GM19438 (cell line): Measurements from ENCODE around the gene STX19.
A peak's percentile ranks its signal among the peaks of the same experiment; 100 is the strongest.

Experiments used
- ATAC-seq: cut with Tn5 transposase; IDR thresholded peaks from one replicate; pipeline ENCODE4 v1.9.1; 2021; ENCODE audit warnings: low read depth; ENCODE audit not compliant: unreplicated experiment

Gene STX19

DNA sequence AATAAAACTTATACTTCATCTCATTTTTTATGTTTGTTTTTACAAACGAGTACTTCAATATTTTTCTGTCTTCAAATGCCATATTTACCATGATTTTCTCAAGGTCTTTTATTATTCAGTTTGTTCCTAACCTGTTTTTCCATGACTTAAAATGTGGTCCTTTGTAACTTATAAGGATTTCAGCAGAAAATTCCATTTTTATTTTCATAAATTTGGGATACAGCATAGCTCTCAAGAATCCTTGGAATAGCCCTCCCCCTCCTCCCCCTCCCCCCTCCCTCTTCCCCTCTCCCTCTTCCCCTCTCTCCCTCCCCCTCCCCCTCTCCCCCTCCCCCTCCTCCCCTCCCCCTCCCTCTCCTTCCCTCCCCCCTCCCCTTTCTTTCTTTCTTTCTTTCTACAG, 14.9 kb upstream of the STX19 start:
- ATAC-seq, result no peak

DNA sequence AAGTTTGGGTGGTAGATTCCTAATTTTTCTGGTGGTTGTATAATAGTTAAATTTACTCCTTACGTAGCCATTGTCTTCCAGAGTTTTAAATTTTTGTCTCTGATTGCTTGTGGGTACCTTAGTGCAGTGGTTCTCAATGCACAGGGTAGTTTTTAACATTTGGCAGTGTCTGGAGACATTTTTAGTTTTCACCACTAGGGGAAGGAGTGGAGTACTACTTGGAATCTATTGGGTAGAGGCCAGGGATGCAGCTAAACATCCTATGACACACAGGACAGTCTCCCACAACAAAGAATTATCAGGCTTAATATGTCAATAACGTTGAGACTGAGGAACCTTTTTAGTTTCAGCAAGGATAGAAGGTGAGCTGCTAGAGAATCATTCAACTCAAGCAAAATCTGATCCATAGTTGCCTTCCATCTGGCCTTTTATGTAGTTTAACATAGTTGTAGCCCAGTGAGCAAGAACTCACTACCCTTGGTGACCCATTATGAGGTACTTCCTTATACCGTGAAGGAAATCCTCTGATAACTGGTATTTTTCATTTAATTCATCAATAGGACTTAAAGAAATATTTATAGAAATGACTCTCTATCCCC, 8.6 kb upstream of the STX19 start:
- ATAC-seq, result peak; percentile 73

GRCh38 chr3:94026623-94027022, 1.8 kb downstream of the STX19 start:
- no peak for ATAC-seq

DNA sequence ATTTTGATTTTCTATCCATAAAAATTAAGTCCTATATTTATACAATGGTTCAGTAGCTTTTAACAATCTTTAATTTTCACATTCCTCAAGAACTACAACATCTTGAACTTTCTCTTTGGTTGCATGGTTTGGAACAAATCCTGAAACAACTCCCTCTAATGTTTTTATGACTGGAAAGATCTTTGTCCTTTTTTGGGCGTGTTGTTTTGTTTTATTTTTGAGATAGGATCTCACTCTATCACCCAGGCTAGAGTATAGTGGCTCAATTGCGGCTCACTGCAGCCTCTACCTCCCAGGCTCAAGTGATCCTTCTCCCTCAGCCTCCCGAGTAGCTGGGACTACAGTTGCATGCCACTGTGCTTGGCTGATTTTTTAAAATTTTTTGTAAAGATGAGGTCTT, 4.0 kb downstream of the STX19 start:
- ATAC-seq, result no peak

GRCh38 chr3:94020293-94020692, 8.1 kb downstream of the STX19 start:
- no peak for ATAC-seq

- ATAC-seq, result no peak
Observed at GRCh38 chr3:94019659-94020058, 8.7 kb downstream of the STX19 start.

- ATAC-seq, result no peak
Observed at GRCh38 chr3:94015025-94015424, 13.4 kb downstream of the STX19 start.

DNA sequence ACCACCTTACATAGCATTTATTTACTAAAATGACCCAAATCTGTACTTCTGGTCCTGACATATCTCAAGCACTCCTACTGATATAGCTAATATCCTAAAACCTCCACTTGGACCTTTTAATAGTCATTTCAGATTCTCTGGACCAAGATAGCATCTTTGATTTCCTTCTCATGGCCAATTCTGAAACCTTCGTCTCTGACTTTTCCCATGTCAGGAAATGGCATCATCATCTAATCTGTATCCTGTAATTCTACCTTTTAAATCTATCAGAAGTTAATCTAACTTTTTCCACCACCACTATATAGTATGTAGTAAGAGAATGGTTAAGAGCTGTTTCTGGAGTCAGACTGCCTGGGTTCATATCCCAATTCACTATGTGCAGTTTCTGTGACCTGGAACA, 16.2 kb downstream of the STX19 start:
- no peak for ATAC-seq

DNA sequence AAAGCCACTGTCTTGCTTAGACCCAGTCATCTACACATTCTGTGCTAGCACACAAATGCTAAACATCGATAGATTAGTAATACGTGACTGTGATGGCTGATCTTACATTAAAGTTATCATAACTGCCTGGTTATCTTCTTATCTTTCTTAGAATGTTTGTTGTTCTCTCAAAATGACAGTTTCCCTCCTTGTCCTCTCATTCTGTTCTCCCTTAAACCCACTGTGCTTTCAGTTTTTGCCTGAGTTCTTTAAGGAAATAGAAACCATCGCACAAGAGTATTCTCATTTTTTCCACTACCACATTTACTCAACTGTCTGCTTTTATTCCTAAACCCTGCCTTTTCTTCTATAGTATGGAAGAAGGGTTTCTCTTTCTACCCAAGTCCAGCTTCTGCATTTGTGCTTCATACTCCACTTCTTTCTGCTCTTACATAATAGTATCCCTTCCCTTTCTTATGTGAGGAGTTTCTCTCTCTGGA, 17.1 kb downstream of the STX19 start:
- no peak for ATAC-seq

DNA sequence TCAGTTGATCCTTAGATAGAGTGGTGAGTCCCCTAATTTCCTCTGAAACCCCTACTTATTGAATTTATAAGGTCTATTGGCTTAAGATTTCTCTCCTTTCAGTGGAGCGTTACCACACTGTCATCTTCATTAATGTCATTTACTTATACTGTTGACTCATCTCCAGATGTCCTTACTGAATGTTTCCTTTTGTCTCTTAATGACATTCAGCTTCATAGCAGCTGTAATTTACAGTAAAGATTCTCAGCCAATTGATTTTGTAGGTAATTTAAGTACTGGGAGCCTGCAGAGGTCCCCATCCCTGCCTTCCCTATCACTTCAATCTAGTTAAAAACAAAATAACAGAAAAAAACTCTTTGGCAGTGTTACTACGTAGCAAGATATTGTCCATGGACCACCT, 18.8 kb downstream of the STX19 start:
- ATAC-seq, result no peak

- no peak for ATAC-seq
Observed at GRCh38 chr3:94008253-94008652, 20.1 kb downstream of the STX19 start.

GRCh38 chr3:94004301-94004910, 24.0 kb downstream of the STX19 start:
- peak; percentile 94 for ATAC-seq

DNA sequence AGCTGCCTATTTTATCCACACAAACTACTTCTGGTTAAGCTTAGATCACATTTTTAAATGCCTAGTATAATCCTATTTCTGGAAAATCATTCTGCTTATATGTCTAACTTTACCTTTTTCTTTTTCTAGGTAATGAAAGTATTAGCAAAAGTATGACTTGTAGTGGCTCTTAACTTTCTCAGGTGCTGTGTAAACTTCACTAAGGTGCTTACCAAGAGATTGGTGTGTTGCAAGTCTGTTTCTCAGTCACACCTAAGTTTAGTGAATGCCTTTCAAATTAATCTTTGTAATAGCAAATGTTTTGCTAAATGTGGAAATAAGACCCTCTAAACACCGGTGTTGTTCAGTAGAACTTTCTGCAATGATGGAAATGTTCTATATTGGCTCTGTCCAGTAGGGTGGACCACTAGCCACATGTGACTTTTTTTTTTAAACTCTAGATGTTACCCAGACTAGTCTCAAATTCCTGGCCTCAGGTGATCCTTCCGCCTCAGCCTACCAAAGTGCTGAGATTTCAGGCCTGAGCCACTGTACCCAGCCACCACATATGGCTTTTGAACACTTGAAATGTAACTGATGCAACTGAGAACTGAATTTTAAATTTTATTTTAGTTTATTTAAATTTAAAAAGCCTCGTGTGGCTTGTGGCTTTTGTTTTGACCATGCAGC, 26.4 kb downstream of the STX19 start:
- ATAC-seq, result no peak

DNA sequence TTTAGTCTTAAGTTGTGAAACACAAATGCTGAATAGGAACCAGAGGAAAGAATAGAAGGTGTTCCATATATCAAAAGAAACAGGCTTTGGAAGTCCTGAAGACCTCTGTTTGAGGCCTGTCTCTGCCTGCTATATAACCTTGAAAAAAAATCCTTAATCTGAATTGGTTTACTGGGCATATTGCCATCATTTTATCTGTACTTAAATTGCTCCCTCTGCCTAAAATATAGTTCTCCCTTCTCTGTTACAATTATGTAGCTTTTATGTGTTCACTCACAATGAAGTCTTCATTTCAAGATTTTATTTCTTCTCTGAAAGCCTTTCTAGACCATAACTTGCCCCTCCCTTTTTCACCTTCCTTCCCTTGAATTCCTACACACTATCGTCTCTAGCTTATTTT, 27.2 kb downstream of the STX19 start:
- no peak for ATAC-seq

DNA sequence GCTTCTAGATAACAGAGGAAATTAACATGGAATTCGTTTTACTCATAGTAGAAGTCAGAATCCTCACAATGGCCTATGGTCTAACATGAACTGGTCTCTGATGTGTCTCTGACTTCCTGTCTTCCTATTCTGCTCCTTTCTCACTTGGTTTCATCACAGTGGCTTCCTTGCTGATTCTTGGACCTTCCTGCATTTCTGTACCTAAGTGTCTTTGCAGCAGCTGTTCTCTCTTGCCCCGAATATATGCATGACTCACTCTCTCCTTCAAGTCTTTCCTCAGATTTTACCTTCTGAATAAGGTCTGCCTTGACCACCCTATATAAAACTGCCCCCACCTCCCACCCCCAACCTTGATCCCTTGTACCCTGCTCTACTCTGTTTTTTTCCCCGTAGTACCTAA, 34.3 kb downstream of the STX19 start:
- ATAC-seq, result no peak

- ATAC-seq, result no peak
Observed at GRCh38 chr3:93992207-93992606, 36.2 kb downstream of the STX19 start.

DNA sequence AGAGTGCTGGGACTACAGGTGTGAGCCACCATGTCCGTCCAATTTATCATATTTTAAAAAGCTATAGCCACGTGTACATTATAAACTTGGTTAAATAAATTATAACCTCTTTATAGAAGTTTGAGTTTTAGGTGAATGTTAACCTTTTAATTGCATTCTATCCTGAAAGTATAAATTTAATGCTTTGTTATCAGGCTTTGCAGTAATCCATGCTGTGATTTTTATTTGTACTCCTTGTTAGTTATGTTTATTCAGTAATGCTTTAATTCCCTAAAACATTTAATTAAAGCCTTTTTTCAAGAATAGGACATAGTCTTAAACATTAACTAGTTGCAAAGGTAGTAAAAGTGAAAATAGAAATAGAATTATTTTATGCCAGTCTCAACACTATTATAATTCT, 36.8 kb downstream of the STX19 start:
- no peak for ATAC-seq

- ATAC-seq, result no peak
Observed at GRCh38 chr3:93989241-93989640, 39.2 kb downstream of the STX19 start.

- ATAC-seq, result no peak
Observed at GRCh38 chr3:93988764-93989163, 39.6 kb downstream of the STX19 start.

- ATAC-seq, result no peak
Observed at GRCh38 chr3:93988283-93988682, 40.1 kb downstream of the STX19 start.

- no peak for ATAC-seq
Observed at GRCh38 chr3:93984618-93985017, 43.8 kb downstream of the STX19 start.

GRCh38 chr3:93983408-93983807, 45.0 kb downstream of the STX19 start:
- no peak for ATAC-seq
